Upper lobe of left lung (tissue), 4 donors: ENCODE results near the gene RASSF4.

Source experiments
- CTCF ChIP-seq, 6 experiments: fragments of 450-650 bp in 4 of 6; fragments of 200-600 bp in 2 of 6; sonication (generic) in 2 of 6; IDR thresholded peaks; one replicate each; pipeline ENCODE4 v1.5.1; 2016 to 2019; ENCODE audit warnings: antibody characterized with exemption in 6 of 6
- EP300 ChIP-seq, 4 donors: sonication (generic); formaldehyde crosslinking; IDR thresholded peaks; one replicate each; pipeline ENCODE4 v1.5.1; 2017; ENCODE audit warnings: antibody characterized with exemption in 4 of 4, control low read depth in 2 of 4
- POLR2A ChIP-seq, 4 donors: fragments of 450-650 bp; IDR thresholded peaks; one replicate each; pipeline ENCODE4 v1.5.1; 2016 to 2017; ENCODE audit warnings: antibody characterized with exemption in 4 of 4, mild to moderate bottlenecking in 2 of 4
- POLR2AphosphoS5 ChIP-seq, 2 donors: sonication (generic); formaldehyde crosslinking; IDR thresholded peaks; one replicate each; pipeline ENCODE4 v1.5.1; 2017; ENCODE audit warnings: antibody characterized with exemption in 2 of 2

- TF ChIP-seq POLR2A (IDR thresholded peaks at IDR 0.05) (no peak), POLR2AphosphoS5 (IDR thresholded peaks at IDR 0.05) (no peak), EP300 (IDR thresholded peaks at IDR 0.05) (no peak), CTCF (IDR thresholded peaks at IDR 0.05) (no peak)
These were observed 47.7 kb upstream of the RASSF4 start for GRCh38 chr10:44911951-44912350.
